A549 (cell line): ENCODE measurements around the gene SERPINE2. TPM values are rescaled to one million over a fixed set of nuclear protein-coding genes. Genes with fewer than 3 reads are reported as not detected.

Experiments
- ATAC-seq, 2 experiments: fragments of 200-7000 bp in 1 of 2; fragments of >200 bp in 1 of 2; cut with Nextera tagmentation in 1 of 2; cut with Tn5 transposase in 1 of 2; 3 replicates each; pipeline versions ENCODE4 v1.8.0 to v1.9.1; 2018 to 2020; ENCODE audit warnings: mild to moderate bottlenecking in 1 of 2, moderate library complexity in 1 of 2
- CTCF ChIA-PET: fragments of 300-600 bp; sonication (Branson Sonifier 250); formaldehyde crosslinking; extraction: SDS; loops from one replicate; lab custom pipeline; 2021; ENCODE audit warnings: antibody characterized with exemption, inconsistent platforms; lab: Yijun Ruan, JAX
- POLR2A ChIA-PET: fragments of 350-600 bp; formaldehyde crosslinking; extraction: SDS; loops from one replicate; lab custom pipeline; 2021; ENCODE audit warnings: antibody characterized with exemption, inconsistent platforms; lab: Yijun Ruan, JAX
- DNase-seq, 2 experiments: peaks; one replicate each; pipeline versions ENCODE4 v3.0.0 to v3.0.0-alpha.2; 2011 to 2016; ENCODE audit warnings: low read depth in 1 of 2, low spot score in 1 of 2
- FAIRE-seq: peaks from 2 replicates; lab custom pipeline; 2011; peaks lifted over from hg19 to GRCh38; lab: Jason Lieb, UNC
- H3K27ac ChIP-seq, 2 experiments: fragments of >200 bp; sonication (Bioruptor Twin); formaldehyde crosslinking; 3 replicates each; pipeline ENCODE4 v1.5.1; 2016 to 2017
- H3K4me1 ChIP-seq: fragments of >200 bp; sonication (Bioruptor Twin); formaldehyde crosslinking; 3 replicates; pipeline ENCODE4 v1.6.1; 2016
- H3K4me2 ChIP-seq: fragments of >200 bp; sonication (Bioruptor Twin); formaldehyde crosslinking; 3 replicates; pipeline ENCODE4 v1.6.1; 2016
- H3K4me3 ChIP-seq: fragments of >200 bp; sonication (Bioruptor Twin); formaldehyde crosslinking; 3 replicates; pipeline ENCODE4 v1.5.1; 2016
- H3K9me3 ChIP-seq: fragments of >200 bp; sonication (Bioruptor Twin); formaldehyde crosslinking; 3 replicates; pipeline ENCODE4 v1.6.1; 2016
- BCL3 ChIP-seq: fragments of >200 bp; sonication (Bioruptor Twin); formaldehyde crosslinking; IDR thresholded peaks from 3 replicates; pipeline ENCODE4 v1.6.1; 2016
- CBX2 ChIP-seq: fragments of 200-600 bp; sonication (generic); IDR thresholded peaks from 2 replicates; pipeline ENCODE4 v1.6.1; 2016; ENCODE audit warnings: low read depth, mild to moderate bottlenecking, borderline replicate concordance
- CBX8 ChIP-seq: fragments of 200-600 bp; sonication (generic); IDR thresholded peaks from 2 replicates; pipeline ENCODE4 v1.6.1; 2016
- CEBPB ChIP-seq, 2 experiments: fragments of >200 bp in 1 of 2; sonication (Bioruptor Twin) in 1 of 2; formaldehyde crosslinking in 1 of 2; IDR thresholded peaks; 2 replicates each; pipeline ENCODE4 v1.6.1; 2012 to 2016
- CHD2 ChIP-seq: fragments of 150-350 bp; IDR thresholded peaks from 2 replicates; pipeline ENCODE4 v1.6.1; 2014; ENCODE audit warnings: low read length; ENCODE audit not compliant: partially characterized antibody
- CHD4 ChIP-seq: fragments of 200-600 bp; sonication (generic); IDR thresholded peaks from 2 replicates; pipeline ENCODE4 v1.6.1; 2016; ENCODE audit warnings: antibody characterized with exemption, mild to moderate bottlenecking, borderline replicate concordance
- EHMT2 ChIP-seq: fragments of 200-600 bp; sonication (generic); IDR thresholded peaks from 2 replicates; pipeline ENCODE4 v1.6.1; 2016; ENCODE audit warnings: antibody characterized with exemption, low read depth, mild to moderate bottlenecking, moderate library complexity
- EP300 ChIP-seq, 2 experiments: fragments of >200 bp; sonication (Bioruptor Twin); formaldehyde crosslinking; IDR thresholded peaks; 2 replicates in 1 of 2; 3 replicates in 1 of 2; pipeline ENCODE4 v1.6.1; 2016 to 2017
- FOSB ChIP-seq: fragments of 250-450 bp; sonication (Bioruptor Pico); IDR thresholded peaks from 2 replicates; pipeline ENCODE4 v1.5.0; 2020; ENCODE audit warnings: mild to moderate bottlenecking, moderate library complexity
- FOSL2 ChIP-seq, 2 experiments: fragments of 450-650 bp in 1 of 2; fragments of >200 bp in 1 of 2; sonication (Bioruptor Twin) in 1 of 2; formaldehyde crosslinking; IDR thresholded peaks; 2 replicates each; pipeline versions ENCODE4 v1.5.0 to v1.6.1; 2016 to 2020; ENCODE audit warnings: mild to moderate bottlenecking in 1 of 2, moderate library complexity in 1 of 2
- FOXS1 ChIP-seq: fragments of 250-450 bp; sonication (Bioruptor Pico); IDR thresholded peaks from 2 replicates; pipeline ENCODE4 v1.5.0; 2020; ENCODE audit warnings: mild to moderate bottlenecking, moderate library complexity
- GATA3 ChIP-seq: IDR thresholded peaks from 2 replicates; pipeline ENCODE4 v1.6.1; 2012; ENCODE audit warnings: borderline replicate concordance
- HDAC2 ChIP-seq: fragments of 200-600 bp; sonication (generic); IDR thresholded peaks from 2 replicates; pipeline ENCODE4 v1.6.1; 2016
- HMGXB4 ChIP-seq: fragments of 250-450 bp; sonication (Bioruptor Pico); IDR thresholded peaks from 2 replicates; pipeline ENCODE4 v1.5.0; 2021; ENCODE audit warnings: mild to moderate bottlenecking, moderate library complexity, borderline replicate concordance
- HOXB13 ChIP-seq: fragments of 250-450 bp; sonication (Bioruptor Pico); IDR thresholded peaks from 2 replicates; pipeline ENCODE4 v1.5.0; 2020; ENCODE audit warnings: low read depth, mild to moderate bottlenecking, moderate library complexity
- MAFK ChIP-seq: fragments of 450-650 bp; IDR thresholded peaks from 2 replicates; pipeline ENCODE4 v1.6.1; 2014; ENCODE audit not compliant: partially characterized antibody
- MAZ ChIP-seq: fragments of 150-350 bp; IDR thresholded peaks from 2 replicates; pipeline ENCODE4 v1.6.1; 2014; ENCODE audit warnings: antibody characterized with exemption, low read depth, low read length, borderline replicate concordance
- MYC ChIP-seq: IDR thresholded peaks from 2 replicates; pipeline ENCODE4 v1.6.1; 2012; ENCODE audit warnings: mild to moderate bottlenecking, inconsistent platforms, low read length, improper control_type of control experiment, borderline replicate concordance
- NFE2L2 ChIP-seq: fragments of 150-350 bp; conservative IDR thresholded peaks from 2 replicates; pipeline ENCODE4 v1.6.1; 2014; ENCODE audit warnings: low read length
- NPAS2 ChIP-seq: fragments of 250-450 bp; sonication (Bioruptor Pico); IDR thresholded peaks from 2 replicates; pipeline ENCODE4 v1.8.0; 2022; ENCODE audit warnings: mild to moderate bottlenecking, moderate library complexity, borderline replicate concordance
- POLR2A ChIP-seq: IDR thresholded peaks from 2 replicates; pipeline ENCODE4 v1.6.1; 2012; ENCODE audit warnings: mild to moderate bottlenecking, low read length
- RCOR1 ChIP-seq: fragments of 150-350 bp; IDR thresholded peaks from 2 replicates; pipeline ENCODE4 v1.6.1; 2014; ENCODE audit warnings: antibody characterized with exemption, low read length, low read depth
- RFX5 ChIP-seq: fragments of 450-650 bp; IDR thresholded peaks from 2 replicates; pipeline ENCODE4 v1.7.1; 2014; ENCODE audit warnings: antibody characterized with exemption, mild to moderate bottlenecking, moderate library complexity
- SREBF2 ChIP-seq: fragments of 450-650 bp; IDR thresholded peaks from 2 replicates; pipeline ENCODE4 v1.6.1; 2014; ENCODE audit warnings: mild to moderate bottlenecking, moderate library complexity
- TP53 ChIP-seq: fragments of 250-450 bp; sonication (Bioruptor Pico); IDR thresholded peaks from 2 replicates; pipeline ENCODE4 v1.5.0; 2021; ENCODE audit warnings: mild to moderate bottlenecking, moderate library complexity
- WGBS: methylation state at CpG from one replicate; pipeline ENCODE4 v1.1.6; 2017; ENCODE audit errors: missing lambda C conversion rate; 5-methylcytosine and 5-hydroxymethylcytosine counted together
- polyA plus RNA-seq, 4 experiments: library from polyadenylated mRNA; depleted of rRNA in 3 of 4; stranded (reverse); fragments of >200 nt; fragmentation: RNase III in 1 of 4; extraction: RNeasy Plus Mini Kit Qiagen cat#74134 plus additional on column Dnase treatment in 1 of 4; gene quantifications; 2 replicates in 3 of 4; 3 replicates in 1 of 4; pipeline ENCODE4 v1.2.3, GENCODE V29; 2011 to 2017
- TF ChIP-seq, protein P1 (sequence below): IDR thresholded peaks from 2 replicates; pipeline ENCODE4 v1.6.1; 2012
- TF ChIP-seq, protein P2 (sequence below): fragments of 200-600 bp; sonication (generic); IDR thresholded peaks from 2 replicates; pipeline ENCODE4 v1.6.1; 2016; ENCODE audit warnings: antibody characterized with exemption, mild to moderate bottlenecking, moderate library complexity

The SERPINE2 gene
- polyA plus RNA-seq, 2 of the 4 experiments (the other 2 are of a cell fraction), result 58.6 to 88.2 TPM

GRCh38 chr2:224014336-224014735, 24.8 kb downstream of the SERPINE2 start:
- CTCF ChIA-PET, result no interaction called here
- peaks cover 14% of the 10 kb centered on the region for H3K4me1 ChIP-seq
- H3K4me3 ChIP-seq, result no peak overlapping the region
- no peaks in the 10 kb centered on the region for H3K9me3 ChIP-seq
- H3K4me2 ChIP-seq, result no peak overlapping the region
- FAIRE-seq (no peak), DNase-seq (no peak), ATAC-seq (peak in 1 of 2 experiments; percentile 43; a peak in 3 of 6 replicates)
- POLR2A ChIA-PET, result no interaction called here
- no peak overlapping the region for H3K27ac ChIP-seq
- 93% methylated on average over 4 of the region's 4 CpGs for WGBS
- no peak for TF ChIP-seq RCOR1
- TF ChIP-seq BCL3, result no peak

- Histone ChIP-seq H3K9me3 (no peaks in the 10 kb centered on the region), H3K4me2 (no peak overlapping the region), H3K4me1 (peaks cover 29% of the 10 kb centered on the region), H3K4me3 (no peak overlapping the region), H3K27ac (no peak overlapping the region)
- ChIA-PET POLR2A (no interaction called here), CTCF (interaction anchor here (0.6 to 2.3 kb wide), 3 partner anchors 12 to 272 kb away, joined by 3 to 6 read pairs (median 4); no protein-coding TSS in a partner anchor)
- TF ChIP-seq CBX2 (no peak), MAZ (no peak), EP300 (IDR thresholded peaks at IDR 0.05) (no peak), GATA3 (no peak), HDAC2 (no peak), CBX8 (no peak), HOXB13 (CRISPR knock-in tag) (no peak), NPAS2 (CRISPR knock-in tag) (no peak)
- FAIRE-seq (no peak), ATAC-seq (no peak), DNase-seq (no peak)
- 90% methylated on average over 1 of the region's 1 CpG for WGBS
Measured at GRCh38 chr2:224011837-224012236, 27.2 kb downstream of the SERPINE2 start.

GRCh38 chr2:224009605-224010315, 29.3 kb downstream of the SERPINE2 start:
- H3K4me2 ChIP-seq, result peak overlapping the region; percentile 34
- H3K9me3 ChIP-seq, result no peaks in the 10 kb centered on the region
- ChIA-PET CTCF (interaction anchor here (1.1 to 1.4 kb wide), 4 partner anchors 15 to 275 kb away, joined by 3 to 4 read pairs (median 4); no protein-coding TSS in a partner anchor), POLR2A (no interaction called here)
- 85% methylated on average over 5 of the region's 5 CpGs for WGBS
- no peak for FAIRE-seq
- H3K27ac ChIP-seq, result peak overlapping the region; percentile 52 to 73
- H3K4me1 ChIP-seq, result peaks cover 29% of the 10 kb centered on the region
- H3K4me3 ChIP-seq, result no peak overlapping the region
- 0 out of 6 replicates have a peak, but pooled peaks of 1 of the 2 experiments have one; percentile 20 for ATAC-seq
- DNase-seq, result peak in 1 of 2 experiments; percentile 20
- TF ChIP-seq POLR2A (no peak), TP53 (no peak), FOSL2 (IDR thresholded peaks at IDR 0.05) (no peak), FOSL2 (CRISPR knock-in tag; IDR thresholded peaks at IDR 0.05) (0 out of 2 replicates have a peak, but pooled peaks have one; percentile 21), FOSB (CRISPR knock-in tag) (no peak), HMGXB4 (CRISPR knock-in tag) (no peak), NPAS2 (CRISPR knock-in tag) (no peak), MYC (no peak), CHD2 (no peak), NFE2L2 (peak; percentile 69), SREBF2 (no peak), CHD4 (no peak), CEBPB (IDR thresholded peaks at IDR 0.05) (no peak), MAFK (peak; percentile 85), FOXS1 (CRISPR knock-in tag) (no peak), RFX5 (no peak), EHMT2 (no peak)
- TF ChIP-seq, protein P1, sequence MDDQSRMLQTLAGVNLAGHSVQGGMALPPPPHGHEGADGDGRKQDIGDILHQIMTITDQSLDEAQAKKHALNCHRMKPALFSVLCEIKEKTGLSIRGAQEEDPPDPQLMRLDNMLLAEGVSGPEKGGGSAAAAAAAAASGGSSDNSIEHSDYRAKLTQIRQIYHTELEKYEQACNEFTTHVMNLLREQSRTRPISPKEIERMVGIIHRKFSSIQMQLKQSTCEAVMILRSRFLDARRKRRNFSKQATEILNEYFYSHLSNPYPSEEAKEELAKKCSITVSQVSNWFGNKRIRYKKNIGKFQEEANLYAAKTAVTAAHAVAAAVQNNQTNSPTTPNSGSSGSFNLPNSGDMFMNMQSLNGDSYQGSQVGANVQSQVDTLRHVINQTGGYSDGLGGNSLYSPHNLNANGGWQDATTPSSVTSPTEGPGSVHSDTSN, result no peak
- TF ChIP-seq, protein P2, sequence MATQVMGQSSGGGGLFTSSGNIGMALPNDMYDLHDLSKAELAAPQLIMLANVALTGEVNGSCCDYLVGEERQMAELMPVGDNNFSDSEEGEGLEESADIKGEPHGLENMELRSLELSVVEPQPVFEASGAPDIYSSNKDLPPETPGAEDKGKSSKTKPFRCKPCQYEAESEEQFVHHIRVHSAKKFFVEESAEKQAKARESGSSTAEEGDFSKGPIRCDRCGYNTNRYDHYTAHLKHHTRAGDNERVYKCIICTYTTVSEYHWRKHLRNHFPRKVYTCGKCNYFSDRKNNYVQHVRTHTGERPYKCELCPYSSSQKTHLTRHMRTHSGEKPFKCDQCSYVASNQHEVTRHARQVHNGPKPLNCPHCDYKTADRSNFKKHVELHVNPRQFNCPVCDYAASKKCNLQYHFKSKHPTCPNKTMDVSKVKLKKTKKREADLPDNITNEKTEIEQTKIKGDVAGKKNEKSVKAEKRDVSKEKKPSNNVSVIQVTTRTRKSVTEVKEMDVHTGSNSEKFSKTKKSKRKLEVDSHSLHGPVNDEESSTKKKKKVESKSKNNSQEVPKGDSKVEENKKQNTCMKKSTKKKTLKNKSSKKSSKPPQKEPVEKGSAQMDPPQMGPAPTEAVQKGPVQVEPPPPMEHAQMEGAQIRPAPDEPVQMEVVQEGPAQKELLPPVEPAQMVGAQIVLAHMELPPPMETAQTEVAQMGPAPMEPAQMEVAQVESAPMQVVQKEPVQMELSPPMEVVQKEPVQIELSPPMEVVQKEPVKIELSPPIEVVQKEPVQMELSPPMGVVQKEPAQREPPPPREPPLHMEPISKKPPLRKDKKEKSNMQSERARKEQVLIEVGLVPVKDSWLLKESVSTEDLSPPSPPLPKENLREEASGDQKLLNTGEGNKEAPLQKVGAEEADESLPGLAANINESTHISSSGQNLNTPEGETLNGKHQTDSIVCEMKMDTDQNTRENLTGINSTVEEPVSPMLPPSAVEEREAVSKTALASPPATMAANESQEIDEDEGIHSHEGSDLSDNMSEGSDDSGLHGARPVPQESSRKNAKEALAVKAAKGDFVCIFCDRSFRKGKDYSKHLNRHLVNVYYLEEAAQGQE, result peak; percentile 36; the same call in 1 of the 2 replicates
